ENCODE results near the gene CXCL13.
"Not testable (repeated sequence)": the region's sequence is repeated elsewhere in the genome, so short reads cannot be mapped to it uniquely, and the experiment has no call there.

The CXCL13 gene

DNA sequence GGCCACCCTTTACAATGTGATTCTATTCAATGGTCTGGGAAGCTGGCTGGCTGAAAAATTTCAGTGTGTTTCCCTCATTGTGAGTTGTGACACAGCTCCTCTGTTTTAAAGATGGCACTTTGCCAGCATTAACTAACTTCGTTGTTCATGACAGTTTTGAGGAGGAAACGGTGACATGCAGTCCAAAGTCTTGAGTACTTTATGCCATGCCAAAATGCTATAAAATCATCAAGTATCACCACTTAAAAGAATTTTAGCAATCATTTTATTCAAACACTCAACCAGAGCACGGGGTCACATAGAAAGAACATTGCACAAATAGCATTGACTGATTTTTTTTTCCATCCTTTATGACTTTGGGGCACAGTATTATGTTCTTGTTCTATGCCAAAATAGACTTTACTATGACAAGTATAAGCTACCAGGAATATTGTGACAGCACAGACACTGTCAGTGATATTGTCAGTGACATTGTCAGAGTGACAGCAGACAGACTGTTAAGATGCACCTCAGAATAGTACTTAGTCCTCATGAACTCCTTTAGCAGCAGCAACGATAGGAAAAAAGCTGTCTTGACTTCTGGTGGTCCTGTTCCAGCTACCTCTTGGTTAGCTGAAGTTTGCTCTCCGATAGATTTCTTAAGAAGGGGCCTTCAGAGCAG is 46.7 kb downstream of the CXCL13 start (continued):
- TF ChIP-seq, protein P1, sequence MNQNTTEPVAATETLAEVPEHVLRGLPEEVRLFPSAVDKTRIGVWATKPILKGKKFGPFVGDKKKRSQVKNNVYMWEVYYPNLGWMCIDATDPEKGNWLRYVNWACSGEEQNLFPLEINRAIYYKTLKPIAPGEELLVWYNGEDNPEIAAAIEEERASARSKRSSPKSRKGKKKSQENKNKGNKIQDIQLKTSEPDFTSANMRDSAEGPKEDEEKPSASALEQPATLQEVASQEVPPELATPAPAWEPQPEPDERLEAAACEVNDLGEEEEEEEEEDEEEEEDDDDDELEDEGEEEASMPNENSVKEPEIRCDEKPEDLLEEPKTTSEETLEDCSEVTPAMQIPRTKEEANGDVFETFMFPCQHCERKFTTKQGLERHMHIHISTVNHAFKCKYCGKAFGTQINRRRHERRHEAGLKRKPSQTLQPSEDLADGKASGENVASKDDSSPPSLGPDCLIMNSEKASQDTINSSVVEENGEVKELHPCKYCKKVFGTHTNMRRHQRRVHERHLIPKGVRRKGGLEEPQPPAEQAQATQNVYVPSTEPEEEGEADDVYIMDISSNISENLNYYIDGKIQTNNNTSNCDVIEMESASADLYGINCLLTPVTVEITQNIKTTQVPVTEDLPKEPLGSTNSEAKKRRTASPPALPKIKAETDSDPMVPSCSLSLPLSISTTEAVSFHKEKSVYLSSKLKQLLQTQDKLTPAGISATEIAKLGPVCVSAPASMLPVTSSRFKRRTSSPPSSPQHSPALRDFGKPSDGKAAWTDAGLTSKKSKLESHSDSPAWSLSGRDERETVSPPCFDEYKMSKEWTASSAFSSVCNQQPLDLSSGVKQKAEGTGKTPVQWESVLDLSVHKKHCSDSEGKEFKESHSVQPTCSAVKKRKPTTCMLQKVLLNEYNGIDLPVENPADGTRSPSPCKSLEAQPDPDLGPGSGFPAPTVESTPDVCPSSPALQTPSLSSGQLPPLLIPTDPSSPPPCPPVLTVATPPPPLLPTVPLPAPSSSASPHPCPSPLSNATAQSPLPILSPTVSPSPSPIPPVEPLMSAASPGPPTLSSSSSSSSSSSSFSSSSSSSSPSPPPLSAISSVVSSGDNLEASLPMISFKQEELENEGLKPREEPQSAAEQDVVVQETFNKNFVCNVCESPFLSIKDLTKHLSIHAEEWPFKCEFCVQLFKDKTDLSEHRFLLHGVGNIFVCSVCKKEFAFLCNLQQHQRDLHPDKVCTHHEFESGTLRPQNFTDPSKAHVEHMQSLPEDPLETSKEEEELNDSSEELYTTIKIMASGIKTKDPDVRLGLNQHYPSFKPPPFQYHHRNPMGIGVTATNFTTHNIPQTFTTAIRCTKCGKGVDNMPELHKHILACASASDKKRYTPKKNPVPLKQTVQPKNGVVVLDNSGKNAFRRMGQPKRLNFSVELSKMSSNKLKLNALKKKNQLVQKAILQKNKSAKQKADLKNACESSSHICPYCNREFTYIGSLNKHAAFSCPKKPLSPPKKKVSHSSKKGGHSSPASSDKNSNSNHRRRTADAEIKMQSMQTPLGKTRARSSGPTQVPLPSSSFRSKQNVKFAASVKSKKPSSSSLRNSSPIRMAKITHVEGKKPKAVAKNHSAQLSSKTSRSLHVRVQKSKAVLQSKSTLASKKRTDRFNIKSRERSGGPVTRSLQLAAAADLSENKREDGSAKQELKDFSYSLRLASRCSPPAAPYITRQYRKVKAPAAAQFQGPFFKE (tag by site-specific recombination; IDR thresholded peaks at IDR 0.05; ENCODE audit: borderline replicate concordance), result no peak
- TF ChIP-seq, protein P2, sequence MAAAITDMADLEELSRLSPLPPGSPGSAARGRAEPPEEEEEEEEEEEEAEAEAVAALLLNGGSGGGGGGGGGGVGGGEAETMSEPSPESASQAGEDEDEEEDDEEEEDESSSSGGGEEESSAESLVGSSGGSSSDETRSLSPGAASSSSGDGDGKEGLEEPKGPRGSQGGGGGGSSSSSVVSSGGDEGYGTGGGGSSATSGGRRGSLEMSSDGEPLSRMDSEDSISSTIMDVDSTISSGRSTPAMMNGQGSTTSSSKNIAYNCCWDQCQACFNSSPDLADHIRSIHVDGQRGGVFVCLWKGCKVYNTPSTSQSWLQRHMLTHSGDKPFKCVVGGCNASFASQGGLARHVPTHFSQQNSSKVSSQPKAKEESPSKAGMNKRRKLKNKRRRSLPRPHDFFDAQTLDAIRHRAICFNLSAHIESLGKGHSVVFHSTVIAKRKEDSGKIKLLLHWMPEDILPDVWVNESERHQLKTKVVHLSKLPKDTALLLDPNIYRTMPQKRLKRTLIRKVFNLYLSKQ (tag by site-specific recombination; IDR thresholded peaks at IDR 0.05; ENCODE audit: borderline replicate concordance), result no peak

DNA sequence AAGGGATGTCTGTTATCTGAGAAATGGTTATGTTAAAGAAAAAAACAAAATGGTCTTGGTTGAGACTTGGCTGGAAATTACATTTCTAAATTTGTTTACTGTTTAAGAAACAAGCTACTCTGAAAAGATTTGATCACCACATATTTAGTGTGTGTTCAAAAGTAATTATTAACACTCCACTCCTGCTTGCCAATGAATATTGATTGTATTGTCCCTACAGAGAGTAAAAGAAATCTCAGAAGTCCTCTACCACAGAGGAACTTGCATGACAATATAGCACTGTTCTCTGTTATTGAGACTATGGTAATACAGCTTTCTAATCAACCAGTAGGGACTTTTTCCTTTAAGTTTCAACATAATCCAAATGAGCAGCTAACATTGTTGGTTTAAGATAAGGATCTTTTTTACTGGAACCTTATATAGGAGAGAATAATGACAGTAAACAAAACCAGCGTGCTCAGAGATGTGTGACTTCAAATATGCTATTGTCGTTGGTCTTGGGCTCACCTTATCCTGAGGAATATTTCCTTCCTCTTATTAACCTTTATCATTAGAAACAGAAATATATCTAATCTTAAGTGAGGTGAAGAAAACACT is 47.6 kb downstream of the CXCL13 start:
- Histone ChIP-seq H3K4me1 (ENCODE audit: control insufficient read depth, insufficient read depth, low read length) (no peaks in the 10 kb centered on the region), H3K4me3 (ENCODE audit: low read depth, low read length) (no peak overlapping the region), H3K27ac (ENCODE audit: extremely low read depth, low read depth, low read length) (no peak overlapping the region), H3K9me3 (ENCODE audit: control insufficient read depth, insufficient read depth, low read depth, low read length) (no peaks in the 10 kb centered on the region), H3K36me3 (ENCODE audit: control insufficient read depth in 2 of 2, insufficient read depth in 1 of 2, low read length in 2 of 2) (no peaks in the 10 kb centered on the region)
- TF ChIP-seq ZNF433 (tag by site-specific recombination; IDR thresholded peaks at IDR 0.05; ENCODE audit: low read depth) (no peak), ZNF140 (tag by site-specific recombination; IDR thresholded peaks at IDR 0.05) (no peak), ZNF423 (tag by site-specific recombination; IDR thresholded peaks at IDR 0.05) (no peak), ZNF596 (tag by site-specific recombination; IDR thresholded peaks at IDR 0.05) (no peak), ZNF549 (tag by site-specific recombination; IDR thresholded peaks at IDR 0.05) (no peak), ZNF133 (tag by site-specific recombination; IDR thresholded peaks at IDR 0.05) (no peak), ZNF311 (tag by site-specific recombination; IDR thresholded peaks at IDR 0.05; ENCODE audit: borderline replicate concordance) (no peak), ZNF473 (tag by site-specific recombination; IDR thresholded peaks at IDR 0.05) (no peak)
- TF ChIP-seq, protein P3, sequence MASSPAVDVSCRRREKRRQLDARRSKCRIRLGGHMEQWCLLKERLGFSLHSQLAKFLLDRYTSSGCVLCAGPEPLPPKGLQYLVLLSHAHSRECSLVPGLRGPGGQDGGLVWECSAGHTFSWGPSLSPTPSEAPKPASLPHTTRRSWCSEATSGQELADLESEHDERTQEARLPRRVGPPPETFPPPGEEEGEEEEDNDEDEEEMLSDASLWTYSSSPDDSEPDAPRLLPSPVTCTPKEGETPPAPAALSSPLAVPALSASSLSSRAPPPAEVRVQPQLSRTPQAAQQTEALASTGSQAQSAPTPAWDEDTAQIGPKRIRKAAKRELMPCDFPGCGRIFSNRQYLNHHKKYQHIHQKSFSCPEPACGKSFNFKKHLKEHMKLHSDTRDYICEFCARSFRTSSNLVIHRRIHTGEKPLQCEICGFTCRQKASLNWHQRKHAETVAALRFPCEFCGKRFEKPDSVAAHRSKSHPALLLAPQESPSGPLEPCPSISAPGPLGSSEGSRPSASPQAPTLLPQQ (tag by site-specific recombination; IDR thresholded peaks at IDR 0.05), result no peak
- ChIA-PET POLR2A (no interaction called here), CTCF (no interaction called here)

DNA sequence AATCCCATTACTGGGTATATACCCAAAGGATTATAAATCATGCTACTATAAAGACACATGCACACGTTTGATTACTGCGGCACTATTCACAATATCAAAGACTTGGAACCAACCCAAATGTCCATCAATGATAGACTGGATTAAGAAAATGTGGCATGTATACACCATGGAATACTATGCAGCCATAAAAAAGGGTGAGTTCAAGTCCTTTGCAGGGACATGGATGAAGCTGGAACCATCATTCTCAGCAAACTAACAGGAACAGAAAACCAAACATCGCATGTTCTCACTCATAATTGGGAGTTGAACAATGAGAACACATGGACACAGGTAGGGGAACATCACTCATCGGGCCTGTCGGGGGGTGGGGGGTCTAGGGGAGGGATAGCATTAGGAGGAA is 54.7 kb downstream of the CXCL13 start:
- CTCF ChIA-PET; H3K36me3 ChIP-seq (ENCODE audit: control insufficient read depth in 2 of 2, insufficient read depth in 1 of 2, low read length in 2 of 2): not testable (repeated sequence)

More for the DNA sequence above, 54.7 kb downstream of the CXCL13 start:
- H3K4me3 ChIP-seq (ENCODE audit: low read depth, low read length); H3K27ac ChIP-seq (ENCODE audit: extremely low read depth, low read depth, low read length); POLR2A ChIA-PET; H3K9me3 ChIP-seq (ENCODE audit: control insufficient read depth, insufficient read depth, low read depth, low read length); H3K4me1 ChIP-seq (ENCODE audit: control insufficient read depth, insufficient read depth, low read length): not testable (repeated sequence)
- peak; percentile 58; the same call in 1 of the 2 replicates for TF ChIP-seq ZNF146 (tag by site-specific recombination; IDR thresholded peaks at IDR 0.05)

Measured in HEK293 (cell line).